Smooth muscle cell (in vitro differentiated cells): ENCODE measurements around the gene MAEA. TPM values are rescaled to one million over a fixed set of nuclear protein-coding genes. Genes with fewer than 3 reads are reported as not detected.

Experiments used
- DNase-seq: peaks from one replicate; lab custom pipeline; 2025; ENCODE audit not compliant: unreplicated experiment; lab: John Stamatoyannopoulos, UW
- H2AFZ ChIP-seq: fragments of 200-600 bp; sonication (generic); 2 replicates; pipeline ENCODE4 v1.6.0; 2016; ENCODE audit warnings: antibody characterized with exemption, low read depth, mild to moderate bottlenecking
- H3F3A ChIP-seq: fragments of 200-600 bp; sonication (generic); 2 replicates; pipeline ENCODE4 v1.6.0; 2017; ENCODE audit warnings: antibody characterized with exemption, low read depth
- H3K27ac ChIP-seq: fragments of 200-600 bp; sonication (generic); 2 replicates; pipeline ENCODE4 v1.5.1; 2016; ENCODE audit warnings: low read depth, mild to moderate bottlenecking
- H3K27me3 ChIP-seq: fragments of 200-600 bp; sonication (generic); 2 replicates; pipeline ENCODE4 v1.6.1; 2016; ENCODE audit warnings: low read depth, mild to moderate bottlenecking
- H3K36me3 ChIP-seq: fragments of 200-600 bp; sonication (generic); 2 replicates; pipeline ENCODE4 v1.5.1; 2016; ENCODE audit warnings: low read depth
- H3K4me1 ChIP-seq: fragments of 200-600 bp; sonication (generic); 2 replicates; pipeline ENCODE4 v1.5.1; 2016; ENCODE audit warnings: low read depth
- H3K4me2 ChIP-seq: fragments of 200-600 bp; sonication (generic); 2 replicates; pipeline ENCODE4 v1.6.0; 2016; ENCODE audit warnings: mild to moderate bottlenecking
- H3K4me3 ChIP-seq: fragments of 200-600 bp; sonication (generic); 2 replicates; pipeline ENCODE4 v1.5.1; 2016; ENCODE audit warnings: mild to moderate bottlenecking
- H3K79me2 ChIP-seq: fragments of 200-600 bp; sonication (generic); 2 replicates; pipeline ENCODE4 v1.6.0; 2016; ENCODE audit warnings: low read depth, mild to moderate bottlenecking
- H3K9ac ChIP-seq: fragments of 200-600 bp; sonication (generic); 2 replicates; pipeline ENCODE4 v1.6.0; 2016; ENCODE audit warnings: low read depth
- H3K9me3 ChIP-seq: fragments of 200-600 bp; sonication (generic); replicated peaks from 2 replicates; pipeline ENCODE4 v1.5.1; 2016; ENCODE audit warnings: low read depth
- H4K20me1 ChIP-seq: fragments of 200-600 bp; sonication (generic); 2 replicates; pipeline ENCODE4 v1.6.0; 2016; ENCODE audit warnings: low read depth
- CTCF ChIP-seq: fragments of 200-600 bp; sonication (generic); IDR thresholded peaks from 2 replicates; pipeline ENCODE4 v1.5.1; 2017; ENCODE audit warnings: borderline replicate concordance, mild to moderate bottlenecking, antibody characterized with exemption; ENCODE audit not compliant: insufficient read depth, poor library complexity, severe bottlenecking
- WGBS: methylation state at CpG from one replicate; pipeline ENCODE4 v1.1.7; 2016; ENCODE audit warnings: low lambda C conversion rate; 5-methylcytosine and 5-hydroxymethylcytosine counted together
- polyA plus RNA-seq: library from polyadenylated mRNA; unstranded; fragments of >200 nt; fragmentation: Nextera tagmentation; extraction: Ambion mirVana; gene quantifications from 2 replicates; pipeline ENCODE4 v1.2.1, GENCODE V29; 2016
- total RNA-seq: library from RNA; depleted of rRNA; stranded (reverse); fragments of >200 nt; gene quantifications from 2 replicates; pipeline ENCODE4 v1.2.3, GENCODE V29; 2014

Gene MAEA
- total and polyA plus RNA-seq, 2 experiments from 2014 or later: 48.0 to 48.2 TPM

GRCh38 chr4:1295405-1296055 lies 5.8 kb downstream of the MAEA start:
- TF ChIP-seq CTCF: no peak
- H3K9ac ChIP-seq: no peak overlapping the region
- H3F3A ChIP-seq: peaks cover 9% of the 10 kb centered on the region
- H3K36me3 ChIP-seq: no peaks in the 10 kb centered on the region
- H3K4me3 ChIP-seq: no peak overlapping the region
- no peaks in the 10 kb centered on the region for H3K27me3 ChIP-seq
- H3K27ac ChIP-seq: no peak overlapping the region
- no peak for DNase-seq
- no peak overlapping the region for H2AFZ ChIP-seq
- no peaks in the 10 kb centered on the region for H3K9me3 ChIP-seq
- 93% methylated on average over 7 of the region's 24 CpGs for WGBS
- peaks cover 12% of the 10 kb centered on the region for H3K4me1 ChIP-seq
- H3K4me2 ChIP-seq: no peak overlapping the region
- H3K79me2 ChIP-seq: peaks cover 90% of the 10 kb centered on the region
- H4K20me1 ChIP-seq: peaks cover 92% of the 10 kb centered on the region

- no peak for TF ChIP-seq CTCF
- Histone ChIP-seq H3K27me3 (no peaks in the 10 kb centered on the region), H3K79me2 (peaks cover 87% of the 10 kb centered on the region), H3K4me1 (peaks cover 5% of the 10 kb centered on the region), H4K20me1 (peaks cover 92% of the 10 kb centered on the region), H3K4me3 (no peak overlapping the region), H3K36me3 (no peaks in the 10 kb centered on the region), H3K9me3 (no peaks in the 10 kb centered on the region), H3K9ac (no peak overlapping the region), H3K4me2 (no peak overlapping the region), H3K27ac (peak overlapping the region; percentile 66), H2AFZ (no peak overlapping the region), H3F3A (peaks cover 17% of the 10 kb centered on the region)
- DNase-seq: no peak
- WGBS: 93% methylated on average over 16 of the region's 18 CpGs
Observed at GRCh38 chr4:1296324-1297022, 6.8 kb downstream of the MAEA start.

DNA sequence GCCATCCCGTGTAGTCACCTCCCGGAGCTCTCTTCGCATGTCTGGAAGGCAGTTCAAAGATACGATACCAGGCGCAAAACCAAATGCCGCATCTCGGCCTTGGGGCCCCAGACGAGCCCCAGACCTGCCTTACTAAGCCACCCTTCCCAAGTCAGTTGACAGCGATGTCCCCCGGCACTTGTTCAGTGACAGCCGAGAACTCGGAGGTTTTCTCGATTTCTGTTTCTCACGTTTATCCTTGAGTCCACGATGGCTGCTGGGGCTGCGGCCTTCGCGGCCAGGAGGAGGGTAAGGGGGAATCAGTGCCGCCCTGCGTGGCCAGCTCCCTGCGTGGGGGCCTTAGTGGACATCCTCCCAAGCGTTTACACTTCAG lies 7.3 kb downstream of the MAEA start:
- Histone ChIP-seq H3K4me3 (no peak overlapping the region), H3K36me3 (no peaks in the 10 kb centered on the region), H3K4me1 (peaks cover 3% of the 10 kb centered on the region), H2AFZ (no peak overlapping the region), H3K9ac (no peak overlapping the region), H4K20me1 (peaks cover 92% of the 10 kb centered on the region), H3K9me3 (no peaks in the 10 kb centered on the region), H3K4me2 (no peak overlapping the region), H3K79me2 (peaks cover 87% of the 10 kb centered on the region), H3K27me3 (no peaks in the 10 kb centered on the region), H3K27ac (peak overlapping the region; percentile 66), H3F3A (peaks cover 23% of the 10 kb centered on the region)
- WGBS: 87% methylated on average over 22 of the region's 22 CpGs
- no peak for TF ChIP-seq CTCF
- DNase-seq: no peak
